Fibroblast of skin of left quadriceps (primary cell): Measurements from ENCODE around the gene OR3A1.
"Not testable (repeated sequence)": the region's sequence is repeated elsewhere in the genome, so short reads cannot be mapped to it uniquely, and the experiment has no call there.

Source experiments
- DNase-seq, 2 experiments: peaks; one replicate each; pipeline ENCODE4 v3.0.0-alpha.2; 2013; ENCODE audit warnings: low read depth in 2 of 2

The OR3A1 gene

GRCh38 chr17:3298260-3298659, at the start of gene OR3A1:
OR3A1 (minus strand) TSS chr17:3298360; CDS start chr17:3292582, 5,778 bp downstream.
- DNase-seq, result no peak

DNA sequence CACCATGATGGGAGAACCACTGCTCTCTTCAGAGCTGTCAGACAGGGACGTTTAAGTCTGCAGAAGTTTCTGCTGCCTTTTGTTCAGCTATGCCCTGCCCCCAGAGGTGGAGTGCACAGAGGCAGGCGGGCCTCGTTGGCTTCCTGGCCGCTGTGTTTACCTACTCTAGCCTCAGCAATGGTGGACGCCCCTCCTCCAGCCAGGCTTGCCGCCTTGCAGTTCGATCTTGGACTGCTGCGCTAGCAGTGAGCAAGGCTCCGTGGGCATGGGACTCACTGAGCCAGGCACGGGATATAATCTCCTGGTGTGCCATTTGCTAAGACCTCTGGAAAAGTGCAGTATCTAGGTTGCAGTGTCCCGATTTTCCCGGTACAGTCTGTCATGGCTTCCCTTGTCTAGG, 44.6 kb upstream of the OR3A1 start:
- not testable (repeated sequence) for DNase-seq

DNA sequence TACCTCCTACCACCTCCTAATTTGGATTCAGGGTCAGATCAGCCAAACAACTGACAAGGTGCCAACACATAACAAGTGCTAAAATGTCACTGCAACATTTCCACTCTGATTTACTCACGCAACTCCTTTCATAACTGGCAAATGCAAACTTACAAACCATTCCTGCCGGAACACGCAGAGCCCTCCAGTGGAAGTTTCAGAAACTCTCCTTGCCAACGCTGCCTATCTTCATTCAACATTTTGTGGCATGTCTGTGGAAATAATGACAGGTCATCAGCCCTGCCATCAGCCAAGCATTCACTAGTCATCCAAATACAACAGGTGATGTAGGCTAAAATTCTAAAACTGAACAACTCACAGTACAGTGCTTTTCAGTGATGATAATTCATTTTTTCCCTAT, 37.7 kb upstream of the OR3A1 start:
- no peak for DNase-seq

DNA sequence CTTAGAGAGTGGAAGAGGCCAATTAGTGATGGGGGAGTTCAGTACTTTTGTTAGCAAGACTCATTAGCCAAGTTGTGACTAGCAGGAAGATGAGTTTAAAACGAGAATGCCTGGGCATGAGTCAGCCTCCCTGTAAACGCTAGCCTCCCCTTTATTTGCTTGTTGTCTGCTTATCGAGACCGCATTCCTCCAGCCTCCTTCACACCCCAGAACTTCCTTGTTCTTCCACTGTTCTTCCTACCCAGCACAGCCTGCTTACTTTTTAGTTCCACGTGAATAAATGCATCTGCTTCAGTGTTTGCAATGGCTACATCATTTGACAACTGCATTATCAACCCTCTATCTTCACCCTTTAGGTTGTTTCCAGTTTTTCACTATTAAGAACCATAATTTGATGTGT, 20.2 kb upstream of the OR3A1 start:
- DNase-seq, result no peak

- no peak for DNase-seq
These were observed 18.7 kb upstream of the OR3A1 start for GRCh38 chr17:3316836-3317235.

DNA sequence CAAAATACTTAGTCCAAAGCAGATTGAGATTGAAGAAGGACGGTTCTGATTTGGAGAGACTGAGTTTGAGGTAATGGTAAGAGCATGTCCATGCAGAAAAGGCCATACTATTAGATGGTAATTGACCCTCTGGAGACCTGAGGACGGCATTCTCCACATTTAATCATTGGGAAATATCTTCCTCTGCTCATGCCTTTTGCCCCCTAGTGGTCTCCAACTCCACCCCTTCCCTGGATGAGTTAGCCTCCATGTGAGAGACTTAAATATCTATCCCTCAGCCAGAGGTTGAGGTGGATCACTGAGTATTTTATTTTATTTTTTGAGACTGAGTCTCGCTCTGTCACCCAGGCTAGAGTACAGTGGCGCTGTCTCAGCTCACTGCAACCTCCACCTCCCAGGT, 10.4 kb upstream of the OR3A1 start:
- DNase-seq, result no peak

- no peak for DNase-seq
These were observed 2.5 kb downstream of the OR3A1 start for GRCh38 chr17:3295632-3296031.

- not testable (repeated sequence) for DNase-seq
These were observed 4.6 kb downstream of the OR3A1 start for GRCh38 chr17:3293548-3293947.

- DNase-seq, result no peak
These were observed 15.3 kb downstream of the OR3A1 start for GRCh38 chr17:3282901-3283300.

DNA sequence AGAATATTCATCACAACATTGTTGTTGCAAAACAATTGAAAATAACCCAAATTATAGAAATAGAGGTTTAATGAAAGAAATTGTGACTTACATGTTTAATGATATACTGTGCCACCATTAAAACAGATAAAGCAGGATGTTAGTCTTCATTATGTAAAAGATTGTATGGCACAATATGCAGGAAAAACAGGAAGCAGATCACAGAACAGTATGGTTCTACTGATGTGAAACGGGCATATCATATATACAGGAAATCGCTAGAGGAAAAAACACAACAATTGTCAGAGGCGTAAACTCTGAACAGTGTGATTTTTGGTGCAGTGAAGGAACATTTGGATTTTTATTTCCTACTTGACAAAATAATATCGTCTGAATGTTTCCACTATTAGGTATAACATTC, 22.0 kb downstream of the OR3A1 start:
- no peak for DNase-seq

- DNase-seq, result no peak
These were observed 26.9 kb downstream of the OR3A1 start for GRCh38 chr17:3271072-3271848.

DNA sequence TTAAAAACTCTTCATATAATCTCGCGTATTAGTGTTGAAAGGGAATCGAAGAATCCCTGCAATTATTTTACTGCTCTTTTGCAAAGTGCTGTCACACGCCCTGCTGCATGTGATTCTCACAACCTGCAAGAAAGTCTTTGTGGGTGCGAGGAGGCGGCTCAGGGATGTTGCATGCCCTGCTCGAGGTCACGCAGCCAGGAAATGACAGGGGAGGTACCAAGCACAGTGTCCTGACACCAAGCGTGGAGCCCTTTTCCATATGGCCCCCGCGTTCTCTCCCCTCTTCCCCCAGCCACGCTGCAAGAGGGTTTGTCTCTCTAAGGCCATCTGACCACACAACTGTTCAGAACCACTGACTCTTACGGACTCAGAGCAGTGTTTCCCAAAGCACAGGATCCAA, 37.6 kb downstream of the OR3A1 start:
- DNase-seq, result no peak

- no peak for DNase-seq
These were observed 38.0 kb downstream of the OR3A1 start for GRCh38 chr17:3260163-3260562.

DNA sequence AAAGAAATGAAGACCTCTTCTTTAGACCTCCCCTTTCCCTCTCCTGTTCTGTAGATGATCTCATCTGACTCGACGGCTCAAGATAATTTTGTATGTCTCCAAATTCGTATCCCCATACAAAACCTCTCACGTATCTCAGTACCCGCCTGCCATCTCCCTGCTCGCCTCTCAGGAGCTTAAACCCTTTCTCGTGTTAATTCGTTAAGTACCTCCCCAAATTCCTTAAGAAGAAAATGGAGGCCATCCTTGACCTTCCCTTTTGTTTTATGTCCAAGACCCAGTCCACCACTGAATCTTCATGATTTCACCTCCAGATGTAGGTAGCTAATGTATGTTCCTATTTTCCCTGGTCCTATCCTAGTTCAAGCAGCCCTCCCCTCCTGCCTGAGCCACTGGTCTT, 41.6 kb downstream of the OR3A1 start:
- no peak for DNase-seq

- not testable (repeated sequence) for DNase-seq
These were observed 49.1 kb downstream of the OR3A1 start for GRCh38 chr17:3249013-3249412.

- not testable (repeated sequence) for DNase-seq
These were observed 53.3 kb downstream of the OR3A1 start for GRCh38 chr17:3244841-3245240.

DNA sequence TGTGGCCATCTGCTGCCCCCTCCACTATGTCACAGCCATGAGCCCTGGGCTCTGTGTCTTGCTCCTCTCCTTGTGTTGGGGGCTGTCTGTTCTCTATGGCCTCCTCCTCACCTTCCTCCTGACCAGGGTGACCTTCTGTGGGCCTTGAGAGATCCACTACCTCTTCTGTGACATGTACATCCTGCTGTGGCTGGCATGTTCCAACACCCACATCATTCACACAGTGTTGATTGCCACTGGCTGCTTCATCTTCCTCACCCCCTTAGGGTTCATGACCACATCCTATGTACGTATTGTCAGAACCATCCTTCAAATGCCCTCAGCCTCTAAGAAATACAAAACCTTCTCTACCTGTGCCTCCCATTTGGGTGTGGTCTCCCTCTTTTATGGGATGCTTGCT, 57.1 kb downstream of the OR3A1 start:
- DNase-seq, result not testable (repeated sequence)
